Endodermal cell (in vitro differentiated cells): ENCODE results near the gene PROB1. TPM values are rescaled to one million over a fixed set of nuclear protein-coding genes. Genes with fewer than 3 reads are reported as not detected.

Experiments
- DNase-seq: peaks from one replicate; pipeline ENCODE4 v3.0.0-alpha.2; 2017
- H3K27ac ChIP-seq: 2 replicates; pipeline ENCODE4 v1.5.1; 2013; ENCODE audit warnings: mild to moderate bottlenecking, low read depth, low read length, moderate library complexity
- H3K27me3 ChIP-seq: 2 replicates; pipeline ENCODE4 v1.6.1; 2013; ENCODE audit warnings: mild to moderate bottlenecking, low read length, moderate library complexity; ENCODE audit not compliant: insufficient read depth, control insufficient read depth, poor library complexity, severe bottlenecking
- H3K36me3 ChIP-seq: 2 replicates; pipeline ENCODE4 v1.7.0; 2013; ENCODE audit warnings: mild to moderate bottlenecking, low read length, moderate library complexity; ENCODE audit not compliant: control insufficient read depth, insufficient read depth
- H3K4me1 ChIP-seq: one replicate; pipeline ENCODE4 v1.7.0; 2013; ENCODE audit warnings: low read length; ENCODE audit not compliant: control insufficient read depth, insufficient read depth
- H3K4me3 ChIP-seq: 2 replicates; pipeline ENCODE4 v1.5.1; 2013; ENCODE audit warnings: mild to moderate bottlenecking, low read length, moderate library complexity
- H3K9ac ChIP-seq: 2 replicates; pipeline ENCODE4 v1.6.1; 2013; ENCODE audit warnings: mild to moderate bottlenecking, low read length, moderate library complexity; ENCODE audit not compliant: poor library complexity, severe bottlenecking; ENCODE audit errors: extremely low read depth
- H3K9me3 ChIP-seq: 2 replicates; pipeline ENCODE4 v1.6.1; 2013; ENCODE audit warnings: mild to moderate bottlenecking, low read length, moderate library complexity; ENCODE audit not compliant: control insufficient read depth
- H3K27ac Mint-ChIP-seq: 2 replicates; pipeline ENCODE4 v1.8.0; 2020; ENCODE audit warnings: mixed read lengths
- H3K27me3 Mint-ChIP-seq: 2 replicates; pipeline ENCODE4 v1.8.0; 2021; ENCODE audit warnings: mild to moderate bottlenecking, mixed read lengths; ENCODE audit not compliant: insufficient read depth
- H3K36me3 Mint-ChIP-seq: 2 replicates; pipeline ENCODE4 v1.8.0; 2020; ENCODE audit warnings: low read depth, mixed read lengths
- H3K4me1 Mint-ChIP-seq: 2 replicates; pipeline ENCODE4 v1.8.0; 2020; ENCODE audit warnings: mixed read lengths
- H3K4me3 Mint-ChIP-seq: 2 replicates; pipeline ENCODE4 v1.8.0; 2020; ENCODE audit warnings: mild to moderate bottlenecking, moderate library complexity, mixed read lengths
- H3K9me3 Mint-ChIP-seq: 2 replicates; pipeline ENCODE4 v1.8.0; 2020; ENCODE audit warnings: mild to moderate bottlenecking, mixed read lengths
- WGBS, 2 experiments: methylation state at CpG; one replicate each; pipeline versions ENCODE4 v1.1.5 to v1.1.7; 2013; ENCODE audit warnings: missing lambda C conversion rate in 2 of 2, mixed read lengths in 1 of 2; ENCODE audit not compliant: insufficient coverage in 1 of 2, insufficient read length in 1 of 2; 5-methylcytosine and 5-hydroxymethylcytosine counted together
- total RNA-seq, 2 donors: library from RNA; stranded (reverse); fragmentation: NEBNext Ultra II Directional in 1 of 2; extraction: Animal tissue kit (Norgen Biotek cat#: 25700) in 1 of 2; gene quantifications; 2 replicates in 1 of 2; 3 replicates in 1 of 2; pipeline ENCODE4 v1.2.1, GENCODE V29; 2021
- TF ChIP-seq, protein P1 (sequence below): fragments of 200-600 bp; sonication (generic); conservative IDR thresholded peaks from 2 replicates; pipeline ENCODE4 v1.5.0; 2021; ENCODE audit warnings: antibody characterized with exemption, mild to moderate bottlenecking

PROB1 gene
- total RNA-seq, 2 donors from 2014 or later: 4.8 to 6.6 TPM

DNA sequence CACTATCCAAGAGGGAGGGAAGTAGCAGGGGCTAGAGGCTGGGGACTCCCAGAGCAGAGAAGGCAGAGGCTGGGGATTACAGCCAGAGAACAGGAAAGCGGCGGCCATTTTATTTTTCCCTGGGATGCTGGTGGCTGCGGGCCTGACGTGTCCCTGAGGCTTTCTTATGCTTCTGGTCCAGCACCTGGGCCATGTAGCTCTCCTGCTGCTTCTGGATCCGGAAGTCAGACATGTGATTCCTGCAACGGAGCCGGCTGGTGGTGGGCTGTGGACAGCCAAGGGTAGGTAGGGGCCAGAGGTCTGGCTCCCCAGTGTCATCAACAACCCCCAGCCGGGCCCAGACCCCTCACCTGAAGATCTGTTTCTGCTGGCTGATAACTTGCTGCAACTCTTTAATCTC lies 1.8 kb upstream of the PROB1 start:
- H3K27ac Mint-ChIP-seq: peak overlapping the region; percentile 78
- WGBS, 2 experiments: 75 to 85% methylated on average over 2 to 8 of the region's 8 CpGs

DNA sequence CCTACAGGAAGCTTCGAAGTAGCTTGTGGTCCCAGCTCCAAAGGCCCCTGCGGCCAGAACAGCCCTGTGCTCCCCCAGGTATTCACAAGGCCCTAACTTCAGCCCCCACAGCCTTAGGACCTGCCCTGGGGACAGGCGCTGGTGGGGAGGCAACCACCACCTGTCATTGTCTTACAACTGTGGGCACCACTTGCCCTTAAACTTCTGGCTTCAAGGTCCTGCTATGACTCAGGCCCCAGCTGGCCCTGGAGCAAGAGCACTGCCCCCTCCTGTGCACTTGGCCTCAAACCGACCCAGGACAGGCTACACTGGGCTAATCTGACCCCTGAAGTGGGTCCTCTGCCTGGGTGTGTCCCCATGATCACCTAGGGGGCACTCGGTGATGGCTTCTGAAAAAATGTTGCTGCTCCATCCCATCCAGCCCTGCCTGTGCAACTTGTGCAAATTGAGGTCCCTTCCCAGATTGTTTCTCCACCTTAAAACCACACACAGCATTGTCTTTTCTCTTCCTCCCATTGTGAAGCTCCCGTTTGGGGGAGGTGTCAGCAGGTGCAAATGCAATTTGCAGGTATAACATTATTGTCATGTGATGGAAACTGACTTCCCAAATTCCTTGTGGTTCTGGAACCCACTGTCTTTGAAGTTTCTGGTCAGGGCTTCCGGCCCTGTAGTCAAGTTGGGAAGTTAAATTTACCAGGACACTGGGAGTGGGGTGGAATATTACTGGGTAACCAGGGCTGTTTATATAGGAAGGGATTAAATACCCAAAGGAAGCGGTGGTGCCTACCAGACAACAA lies 1.1 kb upstream of the PROB1 start:
- peak overlapping the region; percentile 78 for H3K27ac Mint-ChIP-seq
- peaks cover 8% of the 10 kb centered on the region for H3K36me3 Mint-ChIP-seq
- Histone ChIP-seq H3K4me1 (peaks cover 7% of the 10 kb centered on the region), H3K27ac (no peak overlapping the region), H3K9me3 (no peaks in the 10 kb centered on the region), H3K9ac (no peak overlapping the region), H3K27me3 (peaks cover 23% of the 10 kb centered on the region), H3K36me3 (no peaks in the 10 kb centered on the region), H3K4me3 (no peak overlapping the region)
- H3K9me3 Mint-ChIP-seq: no peaks in the 10 kb centered on the region
- WGBS, 2 experiments: 66 to 80% methylated on average over 3 to 8 of the region's 8 CpGs
- H3K4me1 Mint-ChIP-seq: peaks cover 30% of the 10 kb centered on the region
- peak; percentile 71 for DNase-seq
- H3K4me3 Mint-ChIP-seq: peak overlapping the region; percentile 68
- TF ChIP-seq, protein P1, sequence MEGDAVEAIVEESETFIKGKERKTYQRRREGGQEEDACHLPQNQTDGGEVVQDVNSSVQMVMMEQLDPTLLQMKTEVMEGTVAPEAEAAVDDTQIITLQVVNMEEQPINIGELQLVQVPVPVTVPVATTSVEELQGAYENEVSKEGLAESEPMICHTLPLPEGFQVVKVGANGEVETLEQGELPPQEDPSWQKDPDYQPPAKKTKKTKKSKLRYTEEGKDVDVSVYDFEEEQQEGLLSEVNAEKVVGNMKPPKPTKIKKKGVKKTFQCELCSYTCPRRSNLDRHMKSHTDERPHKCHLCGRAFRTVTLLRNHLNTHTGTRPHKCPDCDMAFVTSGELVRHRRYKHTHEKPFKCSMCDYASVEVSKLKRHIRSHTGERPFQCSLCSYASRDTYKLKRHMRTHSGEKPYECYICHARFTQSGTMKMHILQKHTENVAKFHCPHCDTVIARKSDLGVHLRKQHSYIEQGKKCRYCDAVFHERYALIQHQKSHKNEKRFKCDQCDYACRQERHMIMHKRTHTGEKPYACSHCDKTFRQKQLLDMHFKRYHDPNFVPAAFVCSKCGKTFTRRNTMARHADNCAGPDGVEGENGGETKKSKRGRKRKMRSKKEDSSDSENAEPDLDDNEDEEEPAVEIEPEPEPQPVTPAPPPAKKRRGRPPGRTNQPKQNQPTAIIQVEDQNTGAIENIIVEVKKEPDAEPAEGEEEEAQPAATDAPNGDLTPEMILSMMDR: no peak
- peaks cover 21% of the 10 kb centered on the region for H3K27me3 Mint-ChIP-seq

More for the DNA sequence above, 1.8 kb upstream of the PROB1 start:
- peak; percentile 70 for DNase-seq
- peaks cover 23% of the 10 kb centered on the region for H3K27me3 ChIP-seq
- TF ChIP-seq, protein P1: no peak
- H3K36me3 Mint-ChIP-seq: peaks cover 13% of the 10 kb centered on the region
- no peaks in the 10 kb centered on the region for H3K9me3 Mint-ChIP-seq
- peaks cover 18% of the 10 kb centered on the region for H3K27me3 Mint-ChIP-seq
- H3K4me3 Mint-ChIP-seq: peak overlapping the region; percentile 68
- H3K9me3 ChIP-seq: no peaks in the 10 kb centered on the region
- H3K36me3 ChIP-seq: no peaks in the 10 kb centered on the region
- H3K9ac ChIP-seq: no peak overlapping the region
- H3K4me1 ChIP-seq: peaks cover 7% of the 10 kb centered on the region
- H3K27ac ChIP-seq: no peak overlapping the region
- H3K4me3 ChIP-seq: no peak overlapping the region
- peaks cover 24% of the 10 kb centered on the region for H3K4me1 Mint-ChIP-seq

DNA sequence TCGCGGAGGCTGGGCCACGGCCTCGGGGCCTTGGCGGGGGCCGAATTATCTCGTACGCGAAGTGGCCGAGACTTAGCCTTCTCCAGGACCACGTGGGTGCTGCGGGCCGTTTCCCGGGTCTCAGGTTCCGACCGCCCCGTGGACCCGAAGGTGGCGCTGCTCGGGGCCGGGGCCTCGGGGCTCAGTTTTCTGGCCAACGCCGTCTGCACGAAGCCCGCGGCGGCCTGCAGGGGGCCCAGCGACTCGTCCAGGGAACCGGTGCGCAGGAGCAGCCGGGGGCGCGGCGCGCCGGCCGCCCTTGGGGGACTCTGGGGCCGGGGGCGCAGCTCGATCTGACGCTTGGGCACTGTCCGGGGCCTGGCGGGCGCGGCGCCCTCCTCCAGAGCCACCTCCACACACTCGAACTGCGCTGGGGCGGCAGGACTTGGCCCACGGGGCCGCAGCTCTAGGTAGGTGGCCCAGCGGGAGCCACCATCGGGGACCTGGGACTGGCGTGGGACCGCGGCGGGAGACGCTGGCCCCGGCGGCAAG lies 716 bp downstream of the PROB1 start:
- 3 to 9% methylated on average over 16 to 62 of the region's 62 CpGs for WGBS, 2 experiments
- Histone ChIP-seq H3K9me3 (no peaks in the 10 kb centered on the region), H3K9ac (peak overlapping the region; percentile 25)

More for the DNA sequence above, 716 bp downstream of the PROB1 start:
- Mint-ChIP-seq H3K9me3 (no peaks in the 10 kb centered on the region), H3K27me3 (peaks cover 21% of the 10 kb centered on the region), H3K4me1 (peaks cover 30% of the 10 kb centered on the region), H3K27ac (no peak overlapping the region), H3K4me3 (peak overlapping the region; percentile 68), H3K36me3 (peaks cover 5% of the 10 kb centered on the region)
- H3K36me3 ChIP-seq: no peaks in the 10 kb centered on the region
- no peak overlapping the region for H3K27ac ChIP-seq
- H3K27me3 ChIP-seq: peaks cover 23% of the 10 kb centered on the region
- TF ChIP-seq, protein P1: peak; percentile 85
- peak; percentile 91 for DNase-seq
- peak overlapping the region; percentile 75 for H3K4me3 ChIP-seq
- peaks cover 7% of the 10 kb centered on the region for H3K4me1 ChIP-seq
